Left ventricle myocardium inferior (tissue), 1 donor: ENCODE results near the gene SATB1. TPM values are rescaled to one million over a fixed set of nuclear protein-coding genes. Genes with fewer than 3 reads are reported as not detected.
"Not testable (repeated sequence)": the region's sequence is repeated elsewhere in the genome, so short reads cannot be mapped to it uniquely, and the experiment has no call there.

ENCODE experiments used
- DNase-seq: peaks from one replicate; pipeline ENCODE4 v3.0.0-alpha.2; 2020
- H3K27ac ChIP-seq: fragments of 200-600 bp; replicated peaks from 2 replicates; pipeline ENCODE4 v1.8.0; 2021
- H3K27me3 ChIP-seq: fragments of 200-600 bp; 2 replicates; pipeline ENCODE4 v1.8.0; 2021; ENCODE audit warnings: low read depth
- H3K36me3 ChIP-seq: fragments of 200-600 bp; 2 replicates; pipeline ENCODE4 v1.8.0; 2021
- H3K4me1 ChIP-seq: fragments of 200-600 bp; 2 replicates; pipeline ENCODE4 v1.8.0; 2021
- H3K4me3 ChIP-seq: fragments of 200-600 bp; 2 replicates; pipeline ENCODE4 v1.8.0; 2021; ENCODE audit warnings: mild to moderate bottlenecking, moderate library complexity
- H3K9me3 ChIP-seq: fragments of 200-600 bp; replicated peaks from 2 replicates; pipeline ENCODE4 v1.8.0; 2021
- CTCF ChIP-seq: fragments of 200-600 bp; IDR thresholded peaks from 2 replicates; pipeline ENCODE4 v1.8.0; 2021; ENCODE audit warnings: antibody characterized with exemption, mild to moderate bottlenecking, borderline replicate concordance
- intact Hi-C: fragments of 100-400 bp; cut with micrococcal nuclease; formaldehyde crosslinking; loops from one replicate; pipeline ENCODE4 v1.11.0; 2022
- long read RNA-seq: library from polyadenylated mRNA; unstranded; transcript quantifications from one replicate; pipeline ENCODE4 v2.0.0, GENCODE V29; 2021
- total RNA-seq: library from RNA; stranded (reverse); fragmentation: NEBNext Ultra II Directional; extraction: Animal tissue kit (Norgen Biotek cat#: 25700); gene quantifications from one replicate; pipeline ENCODE4 v1.2.1, GENCODE V29; 2021
- donor health status: DM: no; HTN: yes; CAD: no; lungs with severe emphysema.

SATB1 gene
- total RNA-seq: 44.3 TPM
- long read RNA-seq, full-length matches to known transcripts: 36 of 58 reads
- long read RNA-seq, partial matches to known transcripts: 16 of 58 reads
- long read RNA-seq, other reads (novel, unspliced or antisense): 6 of 58 reads

DNA sequence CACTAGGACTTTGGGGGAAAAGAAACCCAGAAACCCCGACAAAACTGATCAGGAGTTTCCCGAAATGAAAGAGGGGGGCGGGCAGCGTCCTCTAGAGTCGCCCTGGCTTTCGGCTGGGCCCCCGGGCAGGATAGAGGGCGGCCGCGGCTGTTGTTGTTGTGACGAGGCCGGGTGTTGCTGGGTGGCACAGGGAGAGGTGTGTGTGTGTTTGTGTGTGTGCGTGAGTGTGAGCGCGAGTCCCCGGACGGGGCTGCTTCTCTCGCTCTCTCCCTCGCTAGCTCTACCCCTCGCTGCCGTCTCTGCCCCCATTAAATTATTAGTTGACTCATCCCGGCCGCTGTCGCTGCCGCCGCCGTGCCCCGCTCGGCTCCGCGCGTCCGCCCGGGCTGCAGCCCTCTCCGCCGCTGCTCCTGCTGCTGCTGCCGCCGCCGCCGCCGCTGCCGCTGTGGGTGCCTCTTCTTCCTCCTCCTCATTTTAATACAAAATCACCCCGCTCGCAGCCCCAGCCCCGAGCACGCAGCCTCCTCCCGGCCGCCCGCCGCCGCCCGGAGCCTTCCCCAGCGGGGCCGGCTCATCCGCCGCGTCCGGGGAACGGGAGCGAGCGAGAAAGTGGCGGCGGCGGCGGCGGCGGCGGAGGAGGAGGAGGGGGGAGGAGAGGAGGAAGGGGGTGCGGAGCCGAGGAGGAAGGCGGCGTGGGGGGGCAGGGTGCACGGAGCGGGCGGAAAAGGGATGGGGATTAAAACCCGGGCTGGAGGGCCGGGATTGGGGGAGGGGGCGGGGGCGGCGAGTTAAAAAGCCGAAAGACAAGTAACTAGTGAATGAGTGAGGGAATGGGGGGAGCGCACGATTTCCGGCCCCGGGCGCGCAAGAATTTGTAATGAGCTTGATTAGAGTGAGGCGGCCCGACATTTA lies at the start of gene SATB1:
Gene SATB1 (minus strand): TSS at position 611 of the 912 bp plus-strand sequence. CDS start 4,372 bp downstream, outside the sequence.
- Histone ChIP-seq H3K4me3 (peak within 1 kb of the TSS; percentile 91), H3K27me3 (no peaks in the 10 kb centered on the region)
- intact Hi-C loops: no loop called here

GRCh38 chr3:18474202-18474601 lies 49.1 kb upstream of the SATB1 start:
- Histone ChIP-seq H3K9me3 (no peaks in the 10 kb centered on the region), H3K27me3 (no peaks in the 10 kb centered on the region), H3K4me1 (no peaks in the 10 kb centered on the region), H3K4me3 (no peak overlapping the region), H3K27ac (no peak overlapping the region), H3K36me3 (no peaks in the 10 kb centered on the region)
- no peak for TF ChIP-seq CTCF
- no peak for DNase-seq
- intact Hi-C loops: no loop called here

More for the DNA sequence above, at the start of gene SATB1:
- TF ChIP-seq CTCF: no peak
- H3K9me3 ChIP-seq: no peaks in the 10 kb centered on the region
- H3K27ac ChIP-seq: peak within 1 kb of the TSS; percentile 96
- H3K36me3 ChIP-seq: peaks cover 7% of the 10 kb centered on the region
- DNase-seq: peak; percentile 89
- peaks cover 51% of the 10 kb centered on the region for H3K4me1 ChIP-seq

- no peak for TF ChIP-seq CTCF
- H3K27ac ChIP-seq: no peak overlapping the region
- intact Hi-C loops: no loop called here
- no peaks in the 10 kb centered on the region for H3K4me1 ChIP-seq
- no peak overlapping the region for H3K4me3 ChIP-seq
- H3K27me3 ChIP-seq: no peaks in the 10 kb centered on the region
- no peaks in the 10 kb centered on the region for H3K9me3 ChIP-seq
- H3K36me3 ChIP-seq: no peaks in the 10 kb centered on the region
- no peak for DNase-seq
These were observed 44.6 kb upstream of the SATB1 start for GRCh38 chr3:18469775-18470174.

- Histone ChIP-seq H3K27ac (no peak overlapping the region), H3K9me3 (peaks cover 19% of the 10 kb centered on the region), H3K4me3 (no peak overlapping the region), H3K4me1 (no peaks in the 10 kb centered on the region), H3K36me3 (no peaks in the 10 kb centered on the region), H3K27me3 (no peaks in the 10 kb centered on the region)
- intact Hi-C loops: no loop called here
- DNase-seq: no peak
- no peak for TF ChIP-seq CTCF
These were observed 41.0 kb upstream of the SATB1 start for GRCh38 chr3:18466136-18466535.

- H3K4me3 ChIP-seq: no peak overlapping the region
- DNase-seq: no peak
- intact Hi-C loops: no loop called here
- H3K27ac ChIP-seq: no peak overlapping the region
- H3K9me3 ChIP-seq: peaks cover 5% of the 10 kb centered on the region
- TF ChIP-seq CTCF: no peak
- H3K4me1 ChIP-seq: no peaks in the 10 kb centered on the region
- no peaks in the 10 kb centered on the region for H3K36me3 ChIP-seq
- peaks cover 29% of the 10 kb centered on the region for H3K27me3 ChIP-seq
These were observed 29.6 kb upstream of the SATB1 start for GRCh38 chr3:18454766-18455165.

GRCh38 chr3:18449618-18450017 lies 24.5 kb upstream of the SATB1 start:
- peaks cover 16% of the 10 kb centered on the region for H3K9me3 ChIP-seq
- H3K36me3 ChIP-seq, intact Hi-C loops, H3K4me3 ChIP-seq, DNase-seq, H3K27ac ChIP-seq: not testable (repeated sequence)
- peaks cover 47% of the 10 kb centered on the region for H3K27me3 ChIP-seq
- peaks cover 13% of the 10 kb centered on the region for H3K4me1 ChIP-seq
